T1000 (cell line): ENCODE results near the gene UBL7.

Source experiments
- DNase-seq: peaks from one replicate; lab custom pipeline; 2025; ENCODE audit warnings: mixed read lengths; lab: John Stamatoyannopoulos, UW

Gene UBL7

GRCh38 chr15:74408385-74408784 is 52.6 kb downstream of the UBL7 start:
- DNase-seq: no peak

- DNase-seq: peak; percentile 77
Measured at GRCh38 chr15:74406992-74407705, 53.8 kb downstream of the UBL7 start.

- DNase-seq: no peak
Measured at GRCh38 chr15:74406517-74406916, 54.4 kb downstream of the UBL7 start.

- no peak for DNase-seq
Measured at GRCh38 chr15:74405823-74406222, 55.1 kb downstream of the UBL7 start.

GRCh38 chr15:74403991-74404563 is 56.9 kb downstream of the UBL7 start:
- DNase-seq: no peak

GRCh38 chr15:74403588-74403919 is 57.4 kb downstream of the UBL7 start:
- no peak for DNase-seq

GRCh38 chr15:74402873-74403587 is 57.9 kb downstream of the UBL7 start:
- no peak for DNase-seq

GRCh38 chr15:74402337-74402841 is 58.6 kb downstream of the UBL7 start:
- no peak for DNase-seq

- no peak for DNase-seq
Measured at GRCh38 chr15:74400915-74401757, 59.8 kb downstream of the UBL7 start.

- no peak for DNase-seq
Measured at GRCh38 chr15:74400313-74400860, 60.6 kb downstream of the UBL7 start.

GRCh38 chr15:74399511-74400312 is 61.2 kb downstream of the UBL7 start:
- peak; percentile 28 for DNase-seq

- DNase-seq: no peak
Measured at GRCh38 chr15:74399100-74399499, 61.9 kb downstream of the UBL7 start.

GRCh38 chr15:74398183-74398582 is 62.8 kb downstream of the UBL7 start:
- no peak for DNase-seq

- DNase-seq: no peak
Measured at GRCh38 chr15:74397239-74398068, 63.5 kb downstream of the UBL7 start.

GRCh38 chr15:74396445-74397238 is 64.3 kb downstream of the UBL7 start:
- DNase-seq: peak; percentile 52

GRCh38 chr15:74396146-74396438 is 64.9 kb downstream of the UBL7 start:
- DNase-seq: no peak
